GM23248 (cell line): Measurements from ENCODE around the gene TMEM184B.

Source experiments
- EZH2 ChIP-seq: fragments of 200-600 bp; sonication (generic); IDR thresholded peaks from 2 replicates; pipeline ENCODE4 v1.6.1; 2018; ENCODE audit warnings: antibody characterized with exemption, mild to moderate bottlenecking; ENCODE audit not compliant: insufficient read depth, poor library complexity, severe bottlenecking
- EZH2phosphoT487 ChIP-seq: fragments of 200-600 bp; sonication (generic); IDR thresholded peaks from 2 replicates; pipeline ENCODE4 v1.6.1; 2018; ENCODE audit warnings: antibody characterized with exemption, moderate library complexity, mild to moderate bottlenecking, low read depth; ENCODE audit not compliant: insufficient read depth

- no peak for TF ChIP-seq EZH2
- no peak for TF ChIP-seq EZH2phosphoT487
Measured at GRCh38 chr22:38191055-38191454, 81.8 kb downstream of the TMEM184B start.
